Bone marrow (tissue), 2 donors: ENCODE data around the gene AGER.

Experiments
- DNase-seq, 2 donors: peaks; one replicate each; lab custom pipeline; 2025; lab: John Stamatoyannopoulos, UW

AGER gene

GRCh38 chr6:32168807-32169591, 15.1 kb downstream of the AGER start:
- no peak for DNase-seq

- no peak for DNase-seq
Observed at GRCh38 chr6:32168350-32168749, 15.7 kb downstream of the AGER start.

GRCh38 chr6:32167761-32168262, 16.2 kb downstream of the AGER start:
- no peak for DNase-seq

GRCh38 chr6:32167154-32167760, 16.8 kb downstream of the AGER start:
- no peak for DNase-seq

DNA sequence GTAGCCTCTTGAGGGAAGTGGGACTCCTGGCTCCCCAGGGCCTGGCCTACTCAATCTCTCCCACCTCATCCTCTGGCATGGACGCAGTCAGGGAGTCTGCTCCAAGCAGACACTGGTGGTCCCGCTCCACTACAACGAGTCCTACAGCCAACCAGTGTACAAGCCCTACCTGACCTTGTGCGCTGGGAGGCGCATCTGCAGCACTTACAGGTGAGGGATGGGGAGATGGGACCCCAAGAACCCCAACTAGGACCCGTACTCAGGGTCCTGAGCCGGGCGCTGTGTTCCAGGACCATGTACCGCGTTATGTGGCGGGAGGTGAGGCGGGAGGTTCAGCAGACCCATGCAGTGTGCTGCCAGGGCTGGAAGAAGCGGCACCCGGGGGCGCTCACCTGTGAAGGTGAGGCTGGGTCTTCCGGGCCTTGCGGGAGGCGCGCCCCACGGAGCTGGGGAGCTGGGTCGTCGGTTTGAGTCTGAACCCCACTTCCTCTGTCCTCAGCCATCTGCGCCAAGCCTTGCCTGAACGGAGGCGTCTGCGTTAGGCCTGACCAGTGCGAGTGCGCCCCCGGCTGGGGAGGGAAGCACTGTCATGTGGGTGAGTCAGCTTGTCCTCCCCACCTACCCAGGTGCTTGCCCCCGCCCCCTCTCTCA, 17.5 kb downstream of the AGER start:
- no peak for DNase-seq

- DNase-seq, result no peak
Observed at GRCh38 chr6:32164295-32164694, 19.8 kb downstream of the AGER start, which contains the start of gene EGFL8. Gene EGFL8 (plus strand): TSS chr6:32164595. CDS start chr6:32166166, 1,571 bp downstream.

DNA sequence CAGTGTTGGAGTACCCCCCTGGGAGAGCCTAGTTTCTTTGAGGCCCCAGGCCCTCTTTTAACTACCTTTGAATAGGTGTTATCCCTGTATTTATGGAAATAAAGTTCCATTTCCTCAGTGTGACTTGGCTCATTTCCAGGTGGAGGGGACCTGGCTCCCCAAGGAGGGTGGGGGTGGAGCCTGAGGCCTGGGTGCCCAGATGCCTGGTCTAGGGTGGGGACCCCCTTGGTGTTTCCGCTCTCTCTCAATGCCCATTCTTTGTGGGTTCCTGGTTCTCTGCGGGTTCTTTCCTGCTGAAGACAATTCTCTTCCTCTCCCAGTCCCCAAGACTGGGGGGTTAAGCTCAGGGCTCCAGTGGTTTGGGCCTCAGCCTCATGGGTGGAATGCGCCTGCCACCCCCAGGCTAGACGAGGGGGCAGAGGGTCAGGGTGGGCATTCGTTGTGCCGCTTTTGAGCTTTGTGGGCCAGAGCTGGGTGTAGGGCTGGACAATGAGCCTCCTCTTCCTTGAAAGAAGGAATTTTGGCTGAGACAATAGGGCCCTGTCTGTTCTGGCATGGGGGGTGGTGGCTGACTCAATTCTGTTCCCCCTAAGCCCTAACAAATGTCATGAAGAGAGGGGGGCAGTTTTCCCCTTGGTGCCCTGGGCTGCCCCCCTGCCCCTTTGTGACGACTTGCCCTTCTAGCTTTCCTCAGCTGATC, 20.3 kb downstream of the AGER start:
- DNase-seq, result no peak

DNA sequence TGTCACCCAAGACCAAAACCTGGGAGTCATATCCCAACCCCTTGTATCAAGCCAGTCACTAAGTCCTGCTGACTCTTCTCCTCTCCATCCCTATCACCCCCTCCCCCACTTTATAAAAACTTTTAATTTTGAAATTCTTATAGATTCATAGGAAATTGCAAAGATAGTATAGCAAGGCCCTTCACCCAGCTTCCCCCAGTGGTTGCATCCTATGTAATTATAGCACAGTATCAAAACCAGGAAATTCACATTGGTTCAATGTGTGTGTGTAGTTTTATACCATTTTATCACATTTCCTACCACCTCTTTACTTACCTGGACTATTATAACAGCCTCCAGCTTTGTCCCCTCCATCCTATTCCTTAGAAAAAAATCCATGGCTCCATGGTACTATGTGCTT, 26.0 kb downstream of the AGER start:
- no peak for DNase-seq

DNA sequence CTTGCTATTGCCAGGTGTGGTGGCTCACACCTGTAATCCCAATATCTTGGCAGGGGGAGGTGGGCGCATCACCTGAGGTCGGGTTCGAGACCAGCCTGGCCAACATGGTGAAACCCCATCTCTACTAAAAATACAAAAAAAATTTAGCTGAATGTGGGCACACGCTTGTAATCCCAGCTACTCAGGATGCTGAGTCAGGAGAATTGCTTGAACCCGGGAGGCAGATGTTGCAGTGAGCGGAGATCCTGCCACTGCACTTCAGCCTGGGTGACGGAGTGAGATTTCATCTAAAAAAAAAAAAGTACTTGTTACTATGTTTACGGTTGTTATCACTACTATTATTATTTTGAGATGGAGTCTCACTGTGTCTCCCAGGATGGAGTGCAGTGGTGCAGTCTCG, 27.2 kb downstream of the AGER start:
- DNase-seq, result no peak

GRCh38 chr6:32154514-32155161, 29.4 kb downstream of the AGER start:
- peak in 1 of 2 donors; percentile 12 for DNase-seq

GRCh38 chr6:32153564-32154513, 30.2 kb downstream of the AGER start, which contains the start of gene PPT2:
Gene PPT2 (plus strand): TSS chr6:32154141. CDS start chr6:32154595, 454 bp downstream.
- DNase-seq, result peak; percentile 32 to 81

GRCh38 chr6:32152769-32153563, 31.1 kb downstream of the AGER start:
- no peak for DNase-seq

- DNase-seq, result no peak
Observed at GRCh38 chr6:32151863-32152768, 31.9 kb downstream of the AGER start, which contains the start of gene PRRT1. Gene PRRT1 (minus strand): TSS chr6:32151939. CDS start chr6:32151827, 112 bp downstream.

DNA sequence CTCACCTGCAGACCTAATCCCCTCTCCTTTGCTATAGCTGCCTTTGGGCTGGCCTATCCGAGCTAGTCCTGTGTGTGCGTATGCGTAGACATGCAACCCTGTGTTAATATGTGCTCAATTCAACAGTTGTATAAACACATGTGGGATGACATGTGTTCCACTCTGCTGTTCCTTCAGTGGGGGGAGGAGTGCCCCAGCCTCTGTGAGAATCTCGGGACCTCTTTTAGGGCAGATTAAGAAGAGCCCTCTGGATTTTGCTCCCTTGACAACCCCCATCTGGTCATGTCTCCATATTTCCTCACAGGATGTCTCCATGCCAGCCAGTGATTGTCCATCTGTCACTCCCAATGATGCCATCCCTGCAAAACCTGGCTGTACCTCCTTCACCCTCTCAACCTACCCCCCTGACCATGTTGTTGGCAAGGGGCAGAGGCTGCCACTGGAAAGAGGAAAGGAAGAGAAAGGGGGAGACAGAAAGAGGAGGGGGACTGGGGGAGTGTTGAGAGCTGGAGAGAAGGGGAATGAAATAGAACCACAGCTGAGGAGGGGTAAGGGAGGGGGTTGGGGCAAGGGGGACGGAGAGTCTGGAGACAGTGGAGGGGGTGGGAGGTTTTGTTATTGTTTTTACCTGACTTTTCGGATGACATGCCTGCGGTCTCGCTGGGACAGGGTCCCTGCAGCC, 32.7 kb downstream of the AGER start:
- DNase-seq, result no peak

DNA sequence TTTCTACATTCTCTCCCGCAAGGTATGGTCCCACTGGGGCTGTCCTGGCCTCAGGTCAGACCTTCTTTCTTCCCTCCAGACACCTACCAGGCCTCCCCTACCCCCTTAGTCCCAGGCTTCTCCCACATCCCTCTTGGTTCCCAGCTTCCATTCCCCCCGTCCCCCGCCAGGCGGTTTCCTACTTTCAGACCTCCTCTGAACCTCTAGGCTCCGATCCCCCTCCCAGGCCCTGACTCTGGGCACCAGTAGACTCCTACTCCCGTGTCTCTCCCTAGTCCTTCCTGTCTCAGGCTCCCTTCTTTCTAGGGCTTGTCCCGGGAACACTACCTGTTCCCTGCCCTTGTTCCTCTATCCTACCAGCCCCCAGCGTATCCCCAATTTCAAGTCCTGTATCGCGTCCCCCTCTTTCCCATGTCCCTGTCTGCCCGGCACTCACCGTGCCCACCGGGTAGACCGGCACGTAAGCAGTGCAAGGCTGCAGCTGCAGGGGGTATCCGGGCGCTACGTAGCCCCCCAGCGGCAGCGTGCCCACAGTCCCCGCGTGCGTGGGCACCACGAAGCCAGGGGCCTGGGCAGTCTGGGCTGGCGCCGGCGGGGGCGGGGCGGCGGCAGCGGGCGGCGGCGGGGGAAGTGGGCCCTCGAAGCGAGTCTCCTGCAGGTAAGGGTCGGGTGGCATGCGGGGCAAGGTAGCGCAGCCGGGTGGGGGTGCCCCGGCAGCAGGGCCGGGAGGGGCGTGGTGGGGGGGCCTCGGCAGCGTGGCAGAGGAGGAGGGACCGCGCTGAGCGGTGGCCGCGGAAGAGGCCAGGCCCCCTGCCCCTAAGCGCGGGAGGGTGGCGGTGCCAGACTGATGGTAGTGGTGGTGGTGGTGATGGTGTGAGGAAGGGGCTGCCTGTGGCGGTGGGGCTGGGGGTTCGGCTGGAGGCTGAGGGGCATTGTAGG, 33.9 kb downstream of the AGER start:
- no peak for DNase-seq

DNA sequence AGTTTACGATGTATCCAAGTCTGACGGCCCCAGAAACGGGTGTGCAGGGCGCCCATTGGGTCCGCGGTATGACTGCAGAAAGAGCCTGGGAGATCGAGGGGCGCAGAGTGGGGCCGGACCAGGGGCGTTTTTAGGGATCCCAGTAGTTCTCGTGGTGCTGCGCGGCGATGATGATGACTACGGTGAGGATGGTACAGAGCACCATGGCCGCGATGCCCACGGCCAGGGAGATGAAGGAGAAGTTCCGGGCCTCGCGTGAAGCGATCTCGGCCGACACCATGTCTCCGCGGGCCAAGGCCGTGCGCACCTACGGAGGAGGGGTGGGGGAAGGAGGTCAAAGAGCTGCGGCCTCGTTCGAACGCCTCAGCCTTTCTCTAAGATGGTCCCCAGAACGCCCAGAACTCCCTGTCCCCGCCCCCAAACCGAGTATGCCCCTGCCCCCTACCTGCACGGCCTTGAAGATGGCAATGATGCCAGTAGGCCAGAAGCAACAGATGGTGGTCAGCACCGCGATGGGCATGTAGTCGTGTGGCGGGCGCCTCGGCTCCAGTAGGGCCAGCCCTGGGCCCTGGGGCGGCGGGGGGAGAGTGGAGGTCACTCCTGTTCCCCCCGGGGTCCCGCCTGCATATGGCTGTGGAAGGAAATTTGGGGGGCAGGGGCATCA, 34.8 kb downstream of the AGER start:
- no peak for DNase-seq
